ENCODE data around the gene HDAC8. TPM values are rescaled to one million over a fixed set of nuclear protein-coding genes. Genes with fewer than 3 reads are reported as not detected.

Gene HDAC8
- total RNA-seq, 1 donor from 2014 or later, result 23.0 TPM

DNA sequence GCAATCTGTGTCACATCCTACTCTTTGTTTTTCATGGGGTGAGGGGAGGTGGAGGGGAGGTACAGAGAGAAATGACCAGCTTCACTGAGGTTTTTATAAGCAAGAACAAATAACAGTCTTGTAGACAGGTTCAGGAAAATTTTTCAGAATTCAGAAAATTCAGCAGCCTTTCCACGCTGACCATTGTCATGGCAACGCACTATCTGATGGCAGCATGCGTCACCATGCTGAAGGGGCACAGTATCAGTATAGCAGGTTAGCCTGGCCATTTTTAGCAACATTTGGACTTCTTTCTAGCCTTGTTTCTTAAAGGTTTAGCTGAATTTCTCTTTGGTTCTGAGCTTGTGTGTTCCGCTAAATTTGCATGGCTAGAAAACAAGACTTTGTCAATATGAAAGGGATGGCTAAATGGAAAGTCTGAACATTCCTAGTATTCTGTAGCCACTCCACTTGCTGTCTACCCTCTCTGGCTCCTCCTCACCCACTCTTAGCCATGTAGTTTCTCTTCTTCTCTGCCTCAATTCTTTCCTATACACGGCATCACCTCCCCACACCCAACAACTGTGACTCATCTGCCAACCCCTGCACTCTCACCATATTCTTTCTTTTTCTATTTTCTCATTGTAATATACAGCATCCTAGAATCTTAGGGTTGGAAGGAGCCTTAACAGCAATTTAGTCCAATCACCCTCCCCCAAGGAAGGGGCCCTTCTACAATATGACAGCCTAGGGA lies 224.2 kb downstream of the HDAC8 start:
- DNase-seq (ENCODE audit: low spot score), result no peak

DNA sequence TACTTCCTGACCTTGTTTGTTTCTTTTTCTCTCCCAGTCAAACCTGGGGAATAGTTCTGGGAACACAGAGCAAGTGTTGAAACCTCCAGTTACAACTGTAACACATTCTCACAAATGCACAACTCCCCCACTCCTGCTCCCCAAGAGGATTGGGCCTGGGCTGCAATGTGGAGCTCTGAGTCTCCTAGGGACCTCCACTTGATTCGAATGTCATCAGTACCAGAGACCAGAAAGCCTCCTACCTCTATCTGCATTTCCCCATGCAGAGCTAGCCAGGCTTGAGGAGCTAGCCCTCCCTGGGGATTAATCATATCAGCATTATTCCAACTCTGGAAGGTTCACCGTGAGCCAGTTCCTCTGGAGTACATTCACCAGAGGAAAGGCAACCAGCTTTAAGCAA lies 225.3 kb downstream of the HDAC8 start:
- TF ChIP-seq, protein P1, sequence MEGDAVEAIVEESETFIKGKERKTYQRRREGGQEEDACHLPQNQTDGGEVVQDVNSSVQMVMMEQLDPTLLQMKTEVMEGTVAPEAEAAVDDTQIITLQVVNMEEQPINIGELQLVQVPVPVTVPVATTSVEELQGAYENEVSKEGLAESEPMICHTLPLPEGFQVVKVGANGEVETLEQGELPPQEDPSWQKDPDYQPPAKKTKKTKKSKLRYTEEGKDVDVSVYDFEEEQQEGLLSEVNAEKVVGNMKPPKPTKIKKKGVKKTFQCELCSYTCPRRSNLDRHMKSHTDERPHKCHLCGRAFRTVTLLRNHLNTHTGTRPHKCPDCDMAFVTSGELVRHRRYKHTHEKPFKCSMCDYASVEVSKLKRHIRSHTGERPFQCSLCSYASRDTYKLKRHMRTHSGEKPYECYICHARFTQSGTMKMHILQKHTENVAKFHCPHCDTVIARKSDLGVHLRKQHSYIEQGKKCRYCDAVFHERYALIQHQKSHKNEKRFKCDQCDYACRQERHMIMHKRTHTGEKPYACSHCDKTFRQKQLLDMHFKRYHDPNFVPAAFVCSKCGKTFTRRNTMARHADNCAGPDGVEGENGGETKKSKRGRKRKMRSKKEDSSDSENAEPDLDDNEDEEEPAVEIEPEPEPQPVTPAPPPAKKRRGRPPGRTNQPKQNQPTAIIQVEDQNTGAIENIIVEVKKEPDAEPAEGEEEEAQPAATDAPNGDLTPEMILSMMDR (IDR thresholded peaks at IDR 0.05), result no peak
- H3K9me3 Mint-ChIP-seq (ENCODE audit: low read depth), result no peaks in the 10 kb centered on the region
- no peak for DNase-seq (ENCODE audit: low spot score)
- no peaks in the 10 kb centered on the region for H3K4me1 Mint-ChIP-seq (ENCODE audit: low read depth)
- peaks cover 9% of the 10 kb centered on the region for H3K36me3 Mint-ChIP-seq (ENCODE audit: low read depth)
- H3K4me3 Mint-ChIP-seq (ENCODE audit: unreplicated experiment), result no peak overlapping the region
- no peak overlapping the region for H3K27ac Mint-ChIP-seq (ENCODE audit: unreplicated experiment)
- H3K27me3 Mint-ChIP-seq (ENCODE audit: low read depth), result no peaks in the 10 kb centered on the region

More for the DNA sequence above, 224.2 kb downstream of the HDAC8 start:
- Mint-ChIP-seq H3K27ac (ENCODE audit: unreplicated experiment) (no peak overlapping the region), H3K4me1 (ENCODE audit: low read depth) (no peaks in the 10 kb centered on the region), H3K36me3 (ENCODE audit: low read depth) (peaks cover 9% of the 10 kb centered on the region), H3K27me3 (ENCODE audit: low read depth) (no peaks in the 10 kb centered on the region), H3K4me3 (ENCODE audit: unreplicated experiment) (no peak overlapping the region), H3K9me3 (ENCODE audit: low read depth) (no peaks in the 10 kb centered on the region)
- TF ChIP-seq, protein P1 (IDR thresholded peaks at IDR 0.05), result no peak

DNA sequence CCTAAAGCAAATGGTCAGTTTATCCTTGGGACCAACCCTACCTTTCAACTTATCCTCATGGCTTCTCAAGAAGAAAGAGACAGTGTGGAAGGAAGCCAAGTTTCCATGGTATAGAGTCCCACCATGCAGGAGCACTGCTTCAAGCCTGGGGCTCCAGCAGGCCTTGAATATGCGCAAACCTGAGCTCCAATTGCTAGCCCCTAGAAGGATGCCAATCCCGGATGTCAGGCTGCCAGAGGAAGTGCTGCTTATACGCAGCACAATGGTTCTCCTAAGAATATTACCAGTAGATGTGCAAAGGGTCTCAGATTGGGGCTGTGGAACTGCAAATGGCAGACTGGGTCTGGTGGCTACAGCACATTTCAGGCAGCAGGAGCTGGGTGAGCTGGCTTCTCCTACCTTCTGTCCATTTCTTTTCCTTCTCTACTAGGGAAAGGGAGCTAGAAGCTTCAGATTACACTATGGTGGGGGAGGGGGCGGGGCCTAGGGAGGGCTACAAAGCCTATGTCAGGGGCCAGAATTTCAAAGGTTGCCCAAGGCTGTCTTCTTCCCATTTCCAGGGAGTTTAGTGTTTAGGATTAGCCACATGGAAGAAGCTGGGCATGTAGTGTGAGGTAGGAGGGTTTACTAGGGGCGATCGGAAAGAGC lies 226.2 kb downstream of the HDAC8 start:
- H3K4me3 Mint-ChIP-seq (ENCODE audit: unreplicated experiment), result no peak overlapping the region
- TF ChIP-seq, protein P1 (IDR thresholded peaks at IDR 0.05), result no peak
- H3K27me3 Mint-ChIP-seq (ENCODE audit: low read depth), result no peaks in the 10 kb centered on the region
- H3K36me3 Mint-ChIP-seq (ENCODE audit: low read depth), result peaks cover 5% of the 10 kb centered on the region
- H3K27ac Mint-ChIP-seq (ENCODE audit: unreplicated experiment), result no peak overlapping the region
- no peak for DNase-seq (ENCODE audit: low spot score)
- no peaks in the 10 kb centered on the region for H3K9me3 Mint-ChIP-seq (ENCODE audit: low read depth)
- no peaks in the 10 kb centered on the region for H3K4me1 Mint-ChIP-seq (ENCODE audit: low read depth)

DNA sequence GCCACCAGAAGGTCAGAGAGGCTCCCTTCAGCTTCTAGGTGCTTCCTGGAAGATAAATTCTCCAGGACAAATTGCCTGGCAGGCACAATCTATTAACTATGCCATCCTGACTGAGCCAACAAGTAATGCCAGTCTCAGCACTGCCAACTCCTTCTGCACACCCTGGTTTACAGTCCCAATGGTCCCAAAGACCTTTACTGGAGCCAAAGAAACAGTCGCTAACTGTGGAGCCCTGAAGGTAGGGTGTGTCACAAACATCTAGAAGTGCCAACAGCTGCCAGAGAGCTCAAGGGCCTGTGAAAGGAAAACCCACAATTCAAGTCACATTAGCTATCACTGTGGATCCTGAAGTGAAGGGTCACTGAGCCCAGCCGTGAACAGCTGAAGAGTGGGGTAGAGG lies 232.0 kb downstream of the HDAC8 start:
- no peak overlapping the region for H3K4me3 Mint-ChIP-seq (ENCODE audit: unreplicated experiment)
- TF ChIP-seq, protein P1 (IDR thresholded peaks at IDR 0.05), result no peak
- no peak for DNase-seq (ENCODE audit: low spot score)
- no peak overlapping the region for H3K27ac Mint-ChIP-seq (ENCODE audit: unreplicated experiment)
- H3K4me1 Mint-ChIP-seq (ENCODE audit: low read depth), result no peaks in the 10 kb centered on the region
- H3K36me3 Mint-ChIP-seq (ENCODE audit: low read depth), result no peaks in the 10 kb centered on the region
- H3K27me3 Mint-ChIP-seq (ENCODE audit: low read depth), result no peaks in the 10 kb centered on the region
- no peaks in the 10 kb centered on the region for H3K9me3 Mint-ChIP-seq (ENCODE audit: low read depth)

DNA sequence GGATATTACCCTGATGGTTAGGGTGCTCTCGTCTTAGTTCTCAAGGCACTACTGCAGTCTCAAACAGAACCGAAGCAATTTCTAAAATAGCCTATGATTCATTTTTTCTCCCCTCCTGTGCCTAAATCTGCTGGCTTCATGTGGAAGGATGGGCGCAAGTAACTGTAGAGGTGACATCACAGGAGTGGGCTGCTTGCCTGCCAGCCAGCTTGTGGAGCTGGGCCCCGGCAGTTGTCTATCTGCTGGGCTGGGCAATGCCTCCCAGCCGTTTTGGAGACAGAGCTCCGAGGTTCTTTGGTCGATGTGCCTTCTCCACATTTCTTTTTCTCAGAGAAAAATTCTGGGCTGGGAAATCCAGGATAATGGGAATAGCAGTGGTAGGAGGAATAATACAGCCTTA lies 232.6 kb downstream of the HDAC8 start:
- DNase-seq (ENCODE audit: low spot score), result no peak
- Mint-ChIP-seq H3K9me3 (ENCODE audit: low read depth) (no peaks in the 10 kb centered on the region), H3K4me1 (ENCODE audit: low read depth) (no peaks in the 10 kb centered on the region), H3K36me3 (ENCODE audit: low read depth) (no peaks in the 10 kb centered on the region), H3K4me3 (ENCODE audit: unreplicated experiment) (no peak overlapping the region), H3K27ac (ENCODE audit: unreplicated experiment) (no peak overlapping the region), H3K27me3 (ENCODE audit: low read depth) (no peaks in the 10 kb centered on the region)
- TF ChIP-seq, protein P1 (IDR thresholded peaks at IDR 0.05), result no peak
